Kidney tubule cell (primary cell): ENCODE measurements around the gene STARD13.

ENCODE experiments used
- DNase-seq: peaks from one replicate; pipeline ENCODE4 v3.0.0-alpha.2; 2018; ENCODE audit warnings: low spot score

The STARD13 gene

DNA sequence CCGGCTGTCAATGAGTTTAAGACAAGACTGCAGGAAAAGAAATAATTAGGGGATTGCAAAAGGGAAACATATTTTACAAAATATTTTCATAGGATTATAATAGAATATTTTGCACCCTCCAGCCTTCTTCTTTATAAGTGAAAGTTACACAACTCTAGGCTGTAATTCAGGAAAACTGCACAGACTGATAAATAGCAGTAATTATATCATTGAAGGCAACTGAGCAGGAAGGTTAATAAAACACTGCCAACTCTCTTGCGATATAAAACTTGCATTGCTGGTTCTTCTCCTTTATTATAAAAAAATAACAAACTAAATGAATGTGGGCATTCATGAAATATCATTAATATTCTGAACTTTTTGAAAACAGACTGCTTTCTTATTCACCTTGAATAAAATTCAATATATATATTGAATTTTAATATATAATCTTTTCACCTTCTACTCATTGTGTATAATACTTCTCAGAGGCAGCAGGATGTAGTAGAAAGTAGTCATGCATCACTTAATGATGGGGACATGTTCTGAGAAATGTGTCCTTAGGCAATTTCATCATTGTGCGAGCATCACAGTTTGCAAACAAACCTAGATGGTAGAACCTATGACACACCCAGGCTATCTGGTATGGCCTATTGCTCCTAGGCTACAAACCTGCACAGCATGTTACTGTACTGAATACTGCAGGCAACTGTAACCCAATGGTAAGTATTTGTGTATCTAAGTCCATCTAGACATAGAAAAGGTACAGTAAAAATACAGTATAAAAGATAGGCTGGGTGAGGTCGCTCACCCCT, 24.9 kb upstream of the STARD13 start:
- DNase-seq, result peak; percentile 24

GRCh38 chr13:33308863-33309262, 23.3 kb upstream of the STARD13 start:
- DNase-seq, result no peak

DNA sequence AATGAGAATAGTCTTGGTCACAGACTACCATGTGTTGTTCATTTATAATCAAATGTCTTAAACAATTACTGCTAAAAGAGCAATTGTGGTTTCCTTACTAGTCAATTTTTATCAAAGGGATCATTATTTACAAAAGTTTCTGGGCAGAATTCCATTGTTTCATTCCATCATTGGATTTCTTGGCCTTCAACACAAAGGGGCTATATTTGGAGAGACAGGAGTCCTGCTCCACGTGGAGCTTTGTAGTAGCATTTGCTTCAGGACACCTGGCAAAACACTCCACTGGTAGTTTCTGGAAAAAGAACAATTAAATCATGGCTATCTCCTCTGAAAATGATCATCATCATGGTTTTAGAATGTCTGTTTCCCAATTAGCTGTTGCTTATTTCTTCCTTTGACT, 22.3 kb upstream of the STARD13 start:
- DNase-seq, result no peak

DNA sequence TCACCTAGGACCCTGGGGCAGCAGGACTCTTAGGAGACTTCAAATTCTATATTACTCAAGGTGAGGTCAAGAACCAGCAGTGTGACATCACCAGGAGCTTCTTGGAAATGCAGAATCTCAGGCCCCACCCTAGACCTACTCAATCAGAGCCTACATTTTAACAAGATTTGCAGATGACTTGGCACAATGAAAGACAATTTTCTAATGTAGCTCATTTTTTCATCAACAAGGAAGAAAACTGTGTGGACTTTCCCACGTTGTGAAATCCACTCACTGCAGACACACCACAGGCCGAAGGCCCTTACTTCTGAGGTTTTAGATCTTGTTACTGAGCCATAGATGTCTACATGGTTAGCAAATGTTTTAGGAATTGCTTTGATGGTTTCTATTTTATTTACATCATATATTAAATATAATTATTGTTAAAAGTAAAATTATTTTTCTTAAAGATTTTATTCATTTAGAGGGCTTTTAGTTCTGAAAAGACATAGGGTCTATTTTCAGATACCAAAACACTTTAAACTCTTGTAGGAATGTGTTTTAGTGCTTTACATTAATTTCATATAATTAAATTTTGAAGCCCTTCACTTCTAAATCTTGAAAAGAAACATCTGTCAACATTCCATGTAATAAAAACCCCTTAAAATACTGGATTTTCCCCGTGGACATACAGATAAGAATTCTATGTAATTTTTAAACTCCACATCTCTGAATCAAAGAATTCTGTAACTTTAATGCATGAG, 18.5 kb upstream of the STARD13 start:
- peak; percentile 39 for DNase-seq

- peak; percentile 51 for DNase-seq
Measured at GRCh38 chr13:33299626-33300025, 14.1 kb upstream of the STARD13 start.

GRCh38 chr13:33296793-33297425, 11.4 kb upstream of the STARD13 start:
- no peak for DNase-seq

DNA sequence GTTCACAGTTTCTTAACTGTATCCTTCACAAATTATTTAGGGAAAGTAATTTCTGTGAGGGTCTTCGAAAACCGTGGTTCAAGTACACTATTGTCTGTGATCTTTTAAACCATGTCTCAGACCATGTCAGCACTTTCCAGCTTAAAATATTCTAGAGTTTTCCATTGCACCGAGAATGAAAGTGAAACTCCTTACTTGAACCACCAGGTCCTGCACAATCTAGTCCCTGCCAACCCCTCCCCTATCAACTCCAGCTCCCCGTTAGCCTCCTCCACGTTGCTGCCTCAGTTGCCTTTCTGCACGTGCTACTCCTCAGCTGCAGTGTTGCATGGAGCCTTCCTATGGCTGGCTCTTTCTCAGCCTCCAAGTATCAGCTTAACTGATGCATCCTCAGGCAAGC, 7.2 kb upstream of the STARD13 start:
- no peak for DNase-seq

- DNase-seq, result no peak
Measured at GRCh38 chr13:33290421-33290965, 4.9 kb upstream of the STARD13 start.

- no peak for DNase-seq
Measured at GRCh38 chr13:33289966-33290365, 4.4 kb upstream of the STARD13 start.

DNA sequence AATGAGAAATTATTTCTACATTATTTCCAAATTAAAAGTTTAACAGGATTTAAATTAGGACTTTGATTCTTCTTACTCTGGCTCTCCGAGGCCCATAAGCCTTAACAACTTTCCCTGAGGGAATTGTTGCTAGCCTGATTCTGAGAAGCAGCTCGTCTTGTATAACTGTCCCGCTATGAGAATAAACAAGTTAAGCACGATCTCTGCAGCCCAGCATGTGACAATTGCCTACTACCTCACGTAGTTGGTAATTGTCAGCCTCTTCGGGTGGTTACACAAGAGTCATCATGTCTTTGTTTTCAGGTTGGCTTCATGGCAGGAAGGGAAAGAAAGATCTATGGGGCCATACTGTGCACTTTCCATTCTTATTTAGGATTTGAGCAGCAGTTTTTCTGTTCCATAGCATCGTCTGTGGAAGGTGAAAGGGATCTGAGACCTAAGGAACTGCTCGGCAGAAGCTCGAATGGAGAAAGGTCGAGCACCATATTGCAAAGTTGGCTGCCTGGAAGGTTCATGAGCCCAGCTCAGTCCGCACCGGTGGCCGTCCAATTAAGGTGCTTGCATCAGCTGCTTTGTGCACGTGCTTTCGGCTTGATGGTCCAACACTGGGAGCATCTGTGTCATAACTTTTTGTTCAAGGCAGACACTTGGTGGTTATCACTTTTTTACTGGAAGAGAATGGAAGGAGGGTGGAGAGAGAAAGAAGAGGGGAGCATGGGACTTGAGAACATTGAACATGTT, 1.8 kb upstream of the STARD13 start:
- no peak for DNase-seq

DNA sequence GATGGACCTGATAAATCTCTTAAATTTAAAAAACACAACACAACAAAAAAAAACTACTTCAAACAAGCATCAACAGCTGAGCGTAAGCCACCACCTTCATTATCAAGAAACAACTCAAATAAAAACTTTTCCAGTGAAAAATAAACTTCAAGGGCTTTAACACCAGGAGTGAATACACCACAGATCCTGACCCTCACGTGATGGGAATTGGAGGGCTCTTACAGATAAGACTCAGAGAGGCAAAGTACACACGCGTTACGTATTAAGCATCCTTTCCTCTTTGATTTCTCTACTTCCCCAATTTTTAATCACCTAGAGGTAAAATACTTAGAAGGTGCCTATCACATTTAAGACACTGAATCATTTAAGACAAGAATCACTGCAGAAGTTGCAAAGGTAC, 573 bp upstream of the STARD13 start:
- DNase-seq, result no peak

DNA sequence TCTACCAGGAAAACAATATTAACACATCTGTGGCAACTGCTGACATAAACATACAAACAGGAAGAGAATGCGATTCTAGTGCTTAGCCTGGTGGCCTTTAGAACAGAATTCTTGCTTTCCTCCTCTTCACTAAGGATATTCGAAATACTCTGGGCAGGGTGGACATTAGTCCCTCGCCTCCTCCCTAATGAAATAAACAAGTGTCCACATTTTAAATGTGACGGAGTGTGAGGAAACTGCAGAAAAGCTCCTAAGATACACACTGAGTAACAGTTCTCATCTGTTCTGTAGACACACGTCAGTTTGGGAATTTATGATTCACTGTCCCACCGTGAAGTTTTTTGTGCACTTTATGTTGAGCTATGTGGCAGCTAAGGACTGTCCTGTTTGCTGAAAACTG, 639 bp downstream of the STARD13 start:
- DNase-seq, result peak; percentile 69

GRCh38 chr13:33284031-33284430, 1.5 kb downstream of the STARD13 start:
- peak; percentile 53 for DNase-seq

DNA sequence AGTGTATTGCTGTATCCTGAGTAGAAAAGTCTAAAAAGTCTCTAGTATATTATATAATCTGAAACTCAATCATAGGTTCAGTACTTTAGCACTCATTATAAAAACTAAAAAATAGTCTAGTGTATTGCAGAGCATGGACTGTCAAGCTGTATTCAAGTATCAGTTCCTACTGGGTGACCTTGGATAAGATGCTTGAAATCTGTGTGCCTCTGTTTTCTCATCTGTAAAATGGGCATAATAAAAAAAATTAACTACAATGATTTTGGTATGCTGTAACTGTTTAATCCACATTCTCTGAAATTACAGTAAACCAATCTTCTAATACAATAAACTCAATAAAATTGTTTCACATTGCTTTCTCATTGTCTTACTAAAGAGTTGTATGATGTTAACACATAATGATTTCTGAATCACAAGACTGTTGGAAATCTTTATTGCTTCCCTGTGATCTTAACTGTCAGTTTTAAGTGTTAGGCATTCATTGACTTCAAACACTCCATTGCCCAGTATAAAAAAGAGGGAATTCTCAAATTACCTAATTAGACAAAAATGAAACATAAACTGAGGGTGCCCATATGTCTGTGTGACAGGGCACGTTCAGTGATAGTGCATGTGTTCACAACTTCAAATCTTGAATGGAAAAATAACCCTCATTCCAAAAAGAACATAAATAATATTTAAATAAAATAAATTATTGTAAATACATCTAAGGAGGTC, 2.2 kb downstream of the STARD13 start:
- no peak for DNase-seq

GRCh38 chr13:33281951-33282595, 3.5 kb downstream of the STARD13 start:
- DNase-seq, result peak; percentile 91

- peak; percentile 34 for DNase-seq
Measured at GRCh38 chr13:33280923-33281322, 4.6 kb downstream of the STARD13 start.

GRCh38 chr13:33280279-33280905, 5.2 kb downstream of the STARD13 start:
- DNase-seq, result no peak

DNA sequence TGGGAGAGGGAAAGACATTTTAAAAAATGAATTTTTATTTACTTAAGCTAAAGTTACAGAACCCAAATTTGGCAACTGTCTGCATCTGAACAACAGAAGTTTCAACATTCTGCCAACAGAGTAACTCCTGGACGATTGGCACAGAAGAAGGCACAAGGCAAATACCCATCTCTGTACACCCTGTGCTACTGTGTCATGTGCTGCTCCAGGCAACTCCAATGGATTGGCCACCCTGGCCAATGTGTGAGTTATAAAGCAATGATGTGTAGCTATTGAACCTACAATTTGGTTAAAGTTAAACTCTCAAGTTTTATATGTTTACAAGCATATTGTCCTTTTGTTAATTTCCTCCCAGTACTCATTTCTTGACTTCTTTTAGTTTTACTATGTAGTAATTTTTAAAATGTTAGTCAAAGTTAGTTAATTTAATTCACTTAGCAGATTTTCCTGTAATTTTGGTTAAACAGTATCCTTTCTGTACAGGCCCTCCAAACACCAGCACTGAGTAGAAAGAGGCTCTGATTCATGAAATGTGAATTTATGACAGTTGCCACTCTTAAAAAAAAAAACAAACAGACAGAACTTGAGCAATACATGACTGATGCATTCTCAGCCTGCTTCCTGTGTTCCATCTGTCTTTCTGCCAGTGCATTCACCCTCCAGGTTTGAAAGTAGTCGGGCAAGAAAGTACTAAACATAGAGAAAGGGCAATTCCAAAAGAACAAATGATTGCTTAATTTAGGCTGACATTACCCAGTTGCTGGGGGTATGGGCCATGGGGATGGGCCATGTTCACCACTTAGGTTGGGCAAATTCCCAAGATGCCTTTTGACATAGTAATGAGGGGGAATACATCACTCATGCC, 5.9 kb downstream of the STARD13 start:
- peak; percentile 98 for DNase-seq

DNA sequence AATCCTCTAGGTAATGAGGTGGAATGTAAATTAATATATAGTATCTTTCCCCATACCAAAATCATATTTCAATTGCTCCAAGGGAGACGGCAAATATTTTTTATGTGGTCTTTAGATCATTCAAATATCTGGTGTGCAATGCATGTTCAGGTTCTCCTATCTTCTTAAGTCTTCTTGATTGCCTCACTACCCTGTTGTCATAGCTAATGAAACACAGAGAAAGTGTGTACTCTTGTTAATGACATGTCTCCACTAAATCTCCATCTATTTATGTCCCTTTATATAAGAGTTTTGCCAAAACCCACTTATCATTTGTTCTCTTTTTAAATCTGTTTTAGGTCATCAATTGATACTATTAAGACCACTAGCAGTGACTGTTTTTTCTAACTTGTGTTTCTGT, 6.6 kb downstream of the STARD13 start:
- DNase-seq, result peak; percentile 30
